K562 (cell line): ENCODE measurements around the gene PLD5. TPM values are rescaled to one million over a fixed set of nuclear protein-coding genes. Genes with fewer than 3 reads are reported as not detected.

ENCODE experiments used
- ATAC-seq: fragments of 200-7000 bp; cut with Tn5 transposase; 3 replicates; pipeline ENCODE4 v1.9.1; 2020; ENCODE audit warnings: moderate library complexity
- BruUV-seq: library from RNA; stranded (reverse); fragments of 400-500 nt; replicated peaks from 2 replicates; lab custom pipeline; 2021; lab: Mats Ljungman, UMichigan
- CTCF ChIA-PET: fragments of 300-600 bp; formaldehyde crosslinking; extraction: SDS; loops from one replicate; lab custom pipeline; 2021; ENCODE audit warnings: low intra/inter-chr PET ratio; lab: Yijun Ruan, JAX
- POLR2A ChIA-PET: fragments of 300-600, 350-650 bp; sonication (Branson Sonifier 250); formaldehyde crosslinking; extraction: SDS; loops from one replicate; lab custom pipeline; 2021; ENCODE audit warnings: antibody characterized with exemption, inconsistent platforms; lab: Yijun Ruan, JAX
- DNase-seq, 4 experiments: peaks; one replicate each; pipeline versions ENCODE4 v3.0.0 to v3.0.0-alpha.2; 2011 to 2018; ENCODE audit warnings: low spot score in 3 of 4, mixed read lengths in 3 of 4; ENCODE audit errors: extremely low read depth in 1 of 4
- FAIRE-seq: peaks from 2 replicates; lab custom pipeline; 2011; peaks lifted over from hg19 to GRCh38; lab: Jason Lieb, UNC
- H2AFZ ChIP-seq: 2 replicates; pipeline ENCODE4 v1.6.0; 2011; ENCODE audit warnings: low read depth, low read length, control low read depth, inconsistent platforms
- H3K27ac ChIP-seq: fragments of 200-600 bp; 3 replicates; pipeline ENCODE4 v1.8.0; 2011; ENCODE audit warnings: low read depth, mild to moderate bottlenecking, control low read depth, inconsistent platforms, low read length, moderate library complexity, mixed read lengths; ENCODE audit errors: extremely low read depth
- H3K27me3 ChIP-seq, 2 experiments: fragments of 300-600 bp in 1 of 2; 2 replicates in 1 of 2; 3 replicates in 1 of 2; pipeline versions ENCODE4 v1.6.0 to v1.8.0; 2011; ENCODE audit warnings: inconsistent platforms in 2 of 2, low read length in 2 of 2, mild to moderate bottlenecking in 1 of 2, mixed read lengths in 1 of 2, moderate library complexity in 1 of 2; ENCODE audit not compliant: control insufficient read depth in 2 of 2, insufficient read depth in 2 of 2
- H3K36me3 ChIP-seq: fragments of 300-600 bp; 3 replicates; pipeline ENCODE4 v1.8.0; 2011; ENCODE audit warnings: mild to moderate bottlenecking, low read length, inconsistent platforms; ENCODE audit not compliant: control insufficient read depth, insufficient read depth
- H3K4me1 ChIP-seq, 2 experiments: fragments of 200-600 bp in 1 of 2; replicated peaks in 1 of 2; 2 replicates in 1 of 2; 3 replicates in 1 of 2; pipeline versions ENCODE4 v1.5.1 to v1.8.0; 2011; ENCODE audit warnings: inconsistent platforms in 2 of 2, low read length in 2 of 2, mild to moderate bottlenecking in 1 of 2, mixed read lengths in 1 of 2, moderate library complexity in 1 of 2; ENCODE audit not compliant: control insufficient read depth in 2 of 2, insufficient read depth in 2 of 2
- H3K4me2 ChIP-seq: 2 replicates; pipeline ENCODE4 v1.6.1; 2011; ENCODE audit warnings: low read length, control low read depth, inconsistent platforms, mixed read lengths; ENCODE audit not compliant: insufficient read depth
- H3K4me3 ChIP-seq: fragments of 200-600 bp; sonication (generic), shearing (Covaris generic); 2 replicates; pipeline ENCODE4 v1.5.1; 2016; ENCODE audit warnings: control low read depth, inconsistent platforms
- H3K79me2 ChIP-seq: fragments of 200-600 bp; 3 replicates; pipeline ENCODE4 v1.8.0; 2011; ENCODE audit warnings: low read length, inconsistent platforms; ENCODE audit not compliant: control insufficient read depth, insufficient read depth
- H3K9ac ChIP-seq, 2 experiments: 2 replicates each; pipeline versions ENCODE4 v1.6.0 to v1.6.1; 2011; ENCODE audit warnings: low read depth in 2 of 2, low read length in 2 of 2, control low read depth in 1 of 2, inconsistent platforms in 1 of 2, mild to moderate bottlenecking in 1 of 2, mixed read lengths in 1 of 2; ENCODE audit not compliant: insufficient read depth in 1 of 2
- H3K9me1 ChIP-seq: one replicate; pipeline ENCODE4 v1.6.0; 2011; ENCODE audit warnings: inconsistent platforms, mild to moderate bottlenecking, low read length, moderate library complexity; ENCODE audit not compliant: control insufficient read depth, insufficient read depth
- H3K9me3 ChIP-seq: replicated peaks from 2 replicates; pipeline ENCODE4 v1.5.1; 2011; ENCODE audit warnings: low read depth, low read length, inconsistent platforms; ENCODE audit not compliant: control insufficient read depth, insufficient read depth
- H4K20me1 ChIP-seq: replicated peaks from 2 replicates; pipeline ENCODE4 v1.6.1; 2011; ENCODE audit warnings: low read length, inconsistent platforms, mixed read lengths; ENCODE audit not compliant: control insufficient read depth, insufficient read depth
- CREB3 ChIP-seq: fragments of 450-650 bp; conservative IDR thresholded peaks from 2 replicates; pipeline ENCODE4 v1.6.1; 2016; ENCODE audit warnings: missing genetic modification characterization, low read depth, mild to moderate bottlenecking, missing compliant biosample characterization, moderate library complexity
- ELK3 ChIP-seq: fragments of 450-650 bp; formaldehyde crosslinking; IDR thresholded peaks from 2 replicates; pipeline ENCODE4 v1.4.0; 2020; ENCODE audit warnings: mild to moderate bottlenecking
- FOSL1 ChIP-seq: fragments of 200-800 bp; sonication (Bioruptor generic); conservative IDR thresholded peaks from 2 replicates; pipeline ENCODE4 v1.6.1; 2016; ENCODE audit warnings: missing genetic modification characterization, missing compliant biosample characterization
- SMARCB1 ChIP-seq: IDR thresholded peaks from 2 replicates; pipeline ENCODE4 v1.6.1; 2011; ENCODE audit warnings: improper control_type of control experiment, low read depth; ENCODE audit not compliant: insufficient read length
- XRCC3 ChIP-seq: fragments of 450-650 bp; IDR thresholded peaks from 2 replicates; pipeline ENCODE4 v1.6.1; 2017; ENCODE audit warnings: mild to moderate bottlenecking, moderate library complexity
- ZBTB9 ChIP-seq: fragments of 450-650 bp; formaldehyde crosslinking; IDR thresholded peaks from 2 replicates; pipeline ENCODE4 v1.4.0; 2020; ENCODE audit warnings: mild to moderate bottlenecking, moderate library complexity
- ZEB2 ChIP-seq: fragments of 450-650 bp; IDR thresholded peaks from 2 replicates; pipeline ENCODE4 v1.6.1; 2016
- ZNF146 ChIP-seq: IDR thresholded peaks from one replicate; pipeline ENCODE4 v1.6.1; 2018; ENCODE audit warnings: missing compliant biosample characterization; ENCODE audit not compliant: unreplicated experiment
- ZNF224 ChIP-seq: sonication (generic); formaldehyde crosslinking; IDR thresholded peaks from 2 replicates; pipeline ENCODE4 v1.8.0; 2022; ENCODE audit warnings: mild to moderate bottlenecking, missing genetic modification reagents
- ZNF518B ChIP-seq: fragments of 250-450 bp; sonication (Bioruptor Pico); IDR thresholded peaks from 2 replicates; pipeline ENCODE4 v1.5.0; 2021; ENCODE audit warnings: mild to moderate bottlenecking, moderate library complexity
- WGBS: fragments of 100-300 bp; shearing (Covaris generic); methylation state at CpG from one replicate; pipeline ENCODE4 v1.1.6; 2016; ENCODE audit warnings: low coverage, mixed read lengths; ENCODE audit not compliant: insufficient coverage; ENCODE audit errors: missing lambda C conversion rate; 5-methylcytosine and 5-hydroxymethylcytosine counted together
- in situ Hi-C: fragments of 300-500 bp; cut with MboI; formaldehyde crosslinking; loops from 4 replicates; pipeline ENCODE4 v1.15.0; 2018; ENCODE audit warnings: inconsistent platforms, mixed read lengths
- intact Hi-C: fragments of 100-400 bp; cut with micrococcal nuclease; formaldehyde crosslinking; loops from 2 replicates; pipeline ENCODE4 v1.14.2; 2022
- polyA plus RNA-seq, 8 experiments: library from polyadenylated mRNA; depleted of rRNA in 4 of 8; stranded (reverse) in 5 of 8; unstranded in 3 of 8; fragments of >200 nt; fragmentation: Nextera tagmentation in 2 of 8; fragmentation: Illumina TruSeq in 1 of 8; extraction: Ambion mirVana in 2 of 8; extraction: Trizol in 1 of 8; gene quantifications; 2 replicates each; pipeline versions ENCODE4 v1.2.1 to v1.2.3, GENCODE V29; 2011 to 2014; ENCODE audit warnings: inconsistent platforms in 1 of 8, missing spikeins in 1 of 8
- total RNA-seq, 7 experiments: library from RNA; depleted of rRNA in 6 of 7; stranded (reverse); fragments of >200 nt in 6 of 7; fragmentation: Illumina TruSeq in 2 of 7; extraction: Trizol in 2 of 7; gene quantifications; 2 replicates each; pipeline versions ENCODE4 v1.2.1 to v1.2.3, GENCODE V29; 2011 to 2021; ENCODE audit warnings: low replicate concordance in 1 of 7

Gene PLD5
- total and polyA plus RNA-seq, 9 of the 15 experiments (the other 6 are each of a cell fraction or from before 2014, with no cell fraction given), result not detected

GRCh38 chr1:242057745-242058115 lies 466.8 kb downstream of the PLD5 start (continued):
- TF ChIP-seq CREB3, result no peak
- no peak for TF ChIP-seq ZNF224
- no peak for TF ChIP-seq FOSL1 (tag)
- TF ChIP-seq ZEB2, result no peak

GRCh38 chr1:242056988-242057744 lies 467.3 kb downstream of the PLD5 start:
- H3K4me2 ChIP-seq, result no peak overlapping the region
- no peaks in the 10 kb centered on the region for H3K9me3 ChIP-seq
- WGBS, result 9% methylated on average over 47 of the region's 49 CpGs
- intact Hi-C loops (no loop called here), in situ Hi-C loops (no loop called here)
- TF ChIP-seq SMARCB1 (no peak), ZBTB9 (CRISPR knock-in tag) (no peak), ELK3 (CRISPR knock-in tag) (no peak), ZNF146 (CRISPR knock-in tag) (no peak), ZNF518B (CRISPR knock-in tag) (no peak), XRCC3 (no peak)
- no peaks in the 10 kb centered on the region for H3K79me2 ChIP-seq
- ChIA-PET CTCF (no interaction called here), POLR2A (interaction anchor here (1.8 kb wide), 1 partner anchor 8 kb away, joined by 3 read pairs; no protein-coding TSS in a partner anchor)
- peaks cover 0 to 18% of the 10 kb centered on the region in 2 experiments; a peak in 2 of 5 replicates for H3K27me3 ChIP-seq
- H3K4me1 ChIP-seq, result peaks cover 0 to 4% of the 10 kb centered on the region in 2 experiments; a peak in 1 of 5 replicates
- DNase-seq (no peak), ATAC-seq (no peak), FAIRE-seq (no peak)
- BruUV-seq, result no TSS peak
- H2AFZ ChIP-seq, result no peak overlapping the region
- no peak overlapping the region for H3K4me3 ChIP-seq
- no peaks in the 10 kb centered on the region for H4K20me1 ChIP-seq
- no peak overlapping the region; a peak in 1 of 4 replicates for H3K9ac ChIP-seq
- no peak overlapping the region for H3K27ac ChIP-seq
- no peaks in the 10 kb centered on the region for H3K9me1 ChIP-seq
- no peaks in the 10 kb centered on the region for H3K36me3 ChIP-seq
